HG03097 (cell line): Measurements from ENCODE around the gene LCN12.

ENCODE experiments used
- ATAC-seq: cut with Tn5 transposase; IDR thresholded peaks from one replicate; pipeline ENCODE4 v1.9.1; 2021; ENCODE audit not compliant: unreplicated experiment, low FRiP score

LCN12 gene

DNA sequence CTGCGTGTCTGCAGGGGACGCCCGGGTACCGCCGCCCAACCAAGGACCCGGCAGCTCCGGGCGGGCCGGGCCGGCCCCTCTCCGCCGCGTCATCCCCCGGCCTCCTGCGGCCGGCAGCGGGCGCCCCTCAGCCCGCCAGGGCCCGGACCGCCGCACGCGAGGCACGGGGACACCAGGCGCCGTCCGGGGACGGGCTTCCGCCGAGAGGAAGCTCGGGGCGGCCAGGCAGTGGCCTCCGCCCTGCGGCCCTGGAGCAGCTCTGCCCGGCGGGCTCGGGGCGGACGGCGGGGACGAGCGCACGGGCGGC lies 7.9 kb upstream of the LCN12 start:
- peak; percentile 35 for ATAC-seq

DNA sequence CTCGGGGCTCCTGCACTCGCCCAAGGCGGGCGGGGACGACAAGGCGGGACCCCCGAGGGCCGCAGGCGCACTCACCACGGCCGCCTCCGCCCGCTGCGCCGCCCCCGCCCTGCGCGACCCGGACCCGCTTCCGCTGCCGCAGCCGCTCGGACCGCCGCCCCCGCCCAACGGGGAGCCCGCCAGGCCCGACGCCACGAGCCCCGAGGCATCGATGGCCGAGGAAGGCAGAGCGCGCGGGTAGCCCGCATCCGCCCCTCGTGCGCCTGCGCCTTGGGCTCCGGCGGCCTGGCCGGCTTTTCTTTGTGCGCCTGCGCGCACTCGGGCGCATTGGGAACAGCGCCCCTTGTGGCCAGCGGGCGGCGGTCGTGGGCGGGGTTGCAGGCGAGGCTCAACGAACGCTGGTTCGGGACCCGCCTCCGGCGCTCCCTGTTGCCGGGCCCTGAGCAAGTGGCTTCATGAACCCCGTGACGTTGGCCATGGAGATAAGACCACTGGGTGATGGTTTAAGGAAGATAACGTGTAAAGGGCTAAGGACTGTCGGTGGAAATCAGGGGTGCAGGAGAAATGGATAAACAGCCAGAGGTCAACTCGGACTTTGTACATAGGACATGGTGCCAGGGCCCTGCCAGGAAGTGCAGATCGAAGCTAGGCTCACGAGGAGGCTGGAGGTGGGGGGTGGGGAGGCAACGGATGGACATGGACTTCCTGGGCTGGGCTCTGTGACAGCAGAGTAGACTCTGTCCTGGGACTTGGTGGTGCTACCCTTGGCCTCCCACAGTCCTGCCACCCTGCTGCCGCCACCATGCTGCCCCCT lies 7.3 kb upstream of the LCN12 start, which contains the start of the genes C8G and FBXW5:
C8G (plus strand) TSS at position 725 of the 814 bp plus-strand sequence; CDS start at position 803, 78 bp downstream.
FBXW5 (minus strand) TSS at position 220 of the 814 bp plus-strand sequence. CDS start 655 bp downstream, outside the sequence.
- ATAC-seq, result peak; percentile 78

DNA sequence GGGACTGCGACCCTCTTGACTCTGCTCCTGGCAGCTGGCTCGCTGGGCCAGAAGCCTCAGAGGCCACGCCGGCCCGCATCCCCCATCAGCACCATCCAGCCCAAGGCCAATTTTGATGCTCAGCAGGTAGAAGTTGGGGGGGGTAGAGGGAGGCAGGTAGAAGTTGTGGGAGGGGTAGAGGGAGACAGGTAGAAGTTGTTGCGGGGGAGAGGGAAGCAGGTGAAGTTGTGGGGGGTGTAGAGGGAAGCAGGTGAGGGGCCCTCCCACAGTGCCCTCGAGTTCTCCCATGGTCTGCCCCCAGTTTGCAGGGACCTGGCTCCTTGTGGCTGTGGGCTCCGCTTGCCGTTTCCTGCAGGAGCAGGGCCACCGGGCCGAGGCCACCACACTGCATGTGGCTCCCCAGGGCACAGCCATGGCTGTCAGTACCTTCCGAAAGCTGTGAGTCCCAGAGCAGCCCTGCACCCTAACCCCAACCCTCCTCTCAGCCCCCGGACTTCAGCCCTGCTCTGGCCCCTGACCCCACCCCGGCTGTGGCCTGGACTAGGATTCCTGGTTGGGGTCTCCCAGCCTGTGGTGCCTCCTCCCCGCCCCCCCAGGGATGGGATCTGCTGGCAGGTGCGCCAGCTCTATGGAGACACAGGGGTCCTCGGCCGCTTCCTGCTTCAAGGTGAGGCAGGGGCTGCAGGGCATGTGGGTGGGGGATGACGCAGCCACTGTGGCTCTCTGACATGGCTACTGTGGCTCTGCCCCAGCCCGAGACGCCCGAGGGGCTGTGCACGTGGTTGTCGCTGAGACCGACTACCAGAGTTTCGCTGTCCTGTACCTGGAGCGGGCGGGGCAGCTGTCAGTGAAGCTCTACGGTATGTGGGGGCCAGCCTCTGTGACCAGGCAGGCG lies 6.5 kb upstream of the LCN12 start:
- no peak for ATAC-seq

DNA sequence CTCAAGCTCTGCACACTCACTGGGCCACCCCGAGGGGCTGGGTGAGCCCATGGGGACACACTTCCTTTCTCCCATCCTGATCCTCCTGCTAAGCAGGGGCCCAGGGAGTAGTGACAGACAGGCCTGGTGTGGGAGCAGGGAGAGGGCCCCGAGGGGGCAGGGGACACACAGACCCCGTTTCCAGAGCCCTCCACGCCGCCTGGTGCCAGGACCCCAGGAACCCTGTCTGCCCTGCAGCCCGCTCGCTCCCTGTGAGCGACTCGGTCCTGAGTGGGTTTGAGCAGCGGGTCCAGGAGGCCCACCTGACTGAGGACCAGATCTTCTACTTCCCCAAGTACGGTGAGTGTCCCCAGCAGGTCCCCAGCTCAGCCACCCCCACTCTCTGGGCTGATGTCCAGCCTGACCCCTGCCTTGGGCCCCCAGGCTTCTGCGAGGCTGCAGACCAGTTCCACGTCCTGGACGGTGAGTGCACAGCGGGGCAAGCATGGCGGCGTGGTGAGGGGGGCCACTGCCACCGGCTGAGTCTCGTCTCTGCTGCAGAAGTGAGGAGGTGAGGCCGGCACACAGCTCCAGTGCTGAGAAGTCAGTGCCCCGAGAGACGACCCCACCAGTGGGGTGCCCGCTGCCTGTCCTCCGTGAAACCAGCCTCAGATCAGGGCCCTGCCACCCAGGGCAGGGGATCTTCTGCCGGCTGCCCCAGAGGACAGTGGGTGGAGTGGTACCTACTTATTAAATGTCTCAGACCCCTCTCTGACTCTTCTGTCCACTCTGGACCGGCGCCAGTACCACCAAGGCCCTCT lies 5.6 kb upstream of the LCN12 start:
- no peak for ATAC-seq

DNA sequence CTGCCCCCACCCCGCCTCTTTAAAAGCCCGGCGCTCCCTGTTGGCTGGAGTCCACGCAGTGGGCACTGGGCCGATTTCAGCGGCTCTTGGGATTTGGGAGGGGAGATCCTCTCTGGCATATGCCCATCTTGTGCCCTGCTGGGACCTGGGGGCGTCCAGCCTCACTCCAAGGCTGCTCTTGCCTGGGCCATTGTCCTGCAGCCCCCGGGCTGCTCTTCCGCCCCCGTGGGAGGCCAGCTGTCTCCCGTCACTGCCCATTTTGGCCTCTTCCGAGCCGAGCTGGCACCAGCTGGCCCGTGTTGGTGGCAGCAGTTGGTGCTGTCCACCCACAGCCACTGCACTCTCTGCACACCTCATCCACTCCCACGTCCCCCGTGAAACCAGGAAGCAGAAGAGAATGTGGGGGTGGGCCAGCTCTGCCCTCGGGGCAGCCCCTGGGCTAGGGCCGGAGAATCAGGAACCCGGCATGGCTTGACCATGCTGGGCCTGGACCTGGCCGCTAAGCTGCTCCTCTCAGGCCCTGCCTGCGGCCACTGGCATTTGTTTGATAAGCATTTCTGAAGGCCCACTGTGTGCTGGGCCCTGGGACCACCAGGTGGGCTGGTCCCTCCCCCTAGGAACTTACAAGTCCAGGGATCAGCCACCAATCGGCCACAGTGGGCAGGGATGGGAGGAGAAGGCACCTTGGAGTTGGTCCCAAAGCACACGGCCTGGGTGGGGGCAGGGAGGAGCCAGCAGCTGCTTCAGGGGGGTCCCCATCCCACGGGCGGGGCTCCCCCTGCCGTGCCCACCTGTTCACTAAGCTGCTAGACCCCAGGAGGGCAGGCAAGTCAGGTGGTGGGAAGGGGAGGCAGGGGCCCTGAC lies 4.8 kb upstream of the LCN12 start:
- no peak for ATAC-seq

DNA sequence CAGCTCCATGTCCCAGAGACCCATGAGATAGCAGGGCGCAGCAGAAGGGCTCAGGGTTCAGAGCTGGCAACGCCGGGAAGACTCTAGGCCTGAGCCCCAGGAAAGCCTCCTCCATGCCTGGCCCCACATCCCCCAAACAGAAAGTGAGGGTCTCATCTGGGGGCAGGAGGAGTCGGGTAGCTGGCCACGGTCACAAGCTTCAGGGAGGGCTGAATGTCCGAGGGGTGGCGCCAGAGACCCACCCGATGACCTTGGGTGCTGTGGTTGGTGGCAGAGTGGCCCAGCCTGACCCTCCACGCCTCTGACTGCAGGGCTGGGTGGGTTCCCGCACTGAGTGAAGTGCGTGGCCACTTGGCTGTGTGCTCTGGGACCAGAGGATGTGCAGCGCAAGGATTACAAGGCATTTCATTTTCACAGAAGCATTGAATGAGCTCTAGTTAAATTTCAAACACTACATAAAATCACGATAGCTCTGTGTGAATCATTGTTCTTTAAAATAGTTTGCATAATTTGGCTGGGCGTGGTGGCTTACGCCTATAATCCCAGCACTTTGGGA lies 4.0 kb upstream of the LCN12 start:
- no peak for ATAC-seq

DNA sequence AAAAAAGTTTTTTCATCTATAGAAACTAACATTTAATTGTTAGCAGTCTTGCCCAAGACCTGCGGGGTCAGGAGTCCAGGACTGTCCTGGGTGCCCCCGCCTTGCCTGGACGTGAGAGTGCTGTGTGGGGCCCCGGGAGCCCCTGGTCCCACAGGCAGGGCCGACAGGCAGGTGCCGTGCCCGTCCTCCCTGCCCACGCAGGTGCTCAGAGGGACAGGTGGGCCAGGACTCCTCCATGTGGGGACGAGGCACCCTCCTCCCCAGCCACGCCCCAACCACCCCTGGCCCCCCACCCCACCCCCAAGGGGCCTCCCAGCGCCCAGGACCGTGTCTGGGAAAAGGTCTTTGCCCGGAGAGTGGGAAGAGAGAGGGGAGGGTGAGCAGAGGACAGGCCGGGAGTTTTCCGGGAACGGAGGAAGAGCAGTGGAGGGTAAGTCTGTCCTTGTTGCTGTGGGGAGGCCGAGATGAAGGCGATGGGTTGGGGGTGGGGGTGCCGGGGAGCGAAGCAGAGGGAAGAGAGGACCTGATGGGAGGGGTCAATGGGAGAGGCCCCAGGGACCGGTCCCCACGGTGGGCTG lies 2.7 kb upstream of the LCN12 start:
- ATAC-seq, result no peak

DNA sequence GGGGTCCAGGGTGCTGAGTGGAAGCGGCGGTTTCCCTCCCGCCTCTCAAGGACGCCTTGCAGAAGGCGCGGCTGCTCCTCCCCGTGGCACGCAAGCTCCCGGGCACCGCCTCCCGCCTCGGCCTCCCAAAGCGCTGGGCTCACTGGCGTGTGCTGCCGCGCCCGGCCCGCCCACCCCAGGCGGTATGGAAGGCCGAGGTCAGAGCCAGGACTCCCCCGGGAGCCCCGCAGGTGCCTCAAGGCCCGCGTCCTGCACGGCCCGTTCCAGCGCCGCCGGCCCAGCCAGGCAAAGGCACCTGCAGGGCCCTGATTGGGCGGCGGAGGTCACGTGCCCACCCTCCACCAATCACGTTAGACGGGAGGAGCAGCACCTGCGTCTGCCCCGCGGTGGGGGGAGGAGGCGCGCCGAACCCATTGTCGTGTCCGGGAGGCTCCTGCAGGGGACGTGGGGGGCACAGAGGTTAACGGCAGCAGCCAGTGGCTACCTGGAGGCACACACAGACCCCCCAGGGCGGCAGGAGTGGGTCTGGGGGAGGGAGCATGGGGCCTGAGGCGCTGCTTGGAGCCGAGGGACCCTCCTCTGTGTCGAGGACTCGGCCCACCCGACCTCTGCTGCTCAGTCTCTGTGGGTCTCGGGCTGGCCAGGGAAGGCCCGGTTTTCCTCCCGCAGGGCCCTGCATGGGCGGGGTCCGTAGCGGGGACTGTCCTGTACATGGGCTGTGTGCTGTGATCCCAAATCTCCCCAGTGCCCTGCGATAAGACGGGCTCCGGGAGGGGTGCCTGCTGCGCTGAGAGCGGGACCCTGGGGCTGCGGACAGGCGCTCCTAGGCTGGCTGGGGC lies 2.0 kb upstream of the LCN12 start:
- ATAC-seq, result peak; percentile 74

DNA sequence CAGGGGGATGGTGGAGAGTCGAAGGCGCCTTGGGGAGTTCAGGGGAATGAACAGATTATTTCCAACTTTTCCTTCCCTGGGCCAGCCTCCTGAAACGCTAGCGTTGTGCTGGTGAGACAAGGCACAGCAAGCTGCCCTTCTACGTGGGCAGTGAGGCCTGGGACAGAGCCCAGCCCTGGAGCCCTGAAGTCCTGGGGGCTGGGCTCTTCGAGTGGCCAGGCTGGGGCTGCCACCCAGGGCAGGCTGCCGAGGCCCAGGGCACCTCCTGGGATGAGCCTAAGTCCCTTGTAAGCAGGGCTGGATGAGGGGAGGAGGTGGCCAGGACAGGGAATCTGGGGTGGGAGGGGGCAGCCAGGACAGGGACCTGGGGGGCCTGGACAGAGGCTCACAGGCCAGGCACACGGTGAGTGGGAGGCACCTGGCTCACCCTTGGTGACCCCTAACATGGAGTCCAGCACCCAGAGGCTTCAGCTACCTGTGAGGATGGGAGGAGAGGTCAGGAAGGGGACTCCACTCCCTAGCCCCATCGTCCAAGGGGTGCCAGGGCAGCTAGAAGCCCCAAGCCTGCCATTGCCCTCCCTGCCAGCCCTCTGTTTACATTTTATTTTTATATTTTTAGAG lies 1.3 kb upstream of the LCN12 start:
- ATAC-seq, result no peak

DNA sequence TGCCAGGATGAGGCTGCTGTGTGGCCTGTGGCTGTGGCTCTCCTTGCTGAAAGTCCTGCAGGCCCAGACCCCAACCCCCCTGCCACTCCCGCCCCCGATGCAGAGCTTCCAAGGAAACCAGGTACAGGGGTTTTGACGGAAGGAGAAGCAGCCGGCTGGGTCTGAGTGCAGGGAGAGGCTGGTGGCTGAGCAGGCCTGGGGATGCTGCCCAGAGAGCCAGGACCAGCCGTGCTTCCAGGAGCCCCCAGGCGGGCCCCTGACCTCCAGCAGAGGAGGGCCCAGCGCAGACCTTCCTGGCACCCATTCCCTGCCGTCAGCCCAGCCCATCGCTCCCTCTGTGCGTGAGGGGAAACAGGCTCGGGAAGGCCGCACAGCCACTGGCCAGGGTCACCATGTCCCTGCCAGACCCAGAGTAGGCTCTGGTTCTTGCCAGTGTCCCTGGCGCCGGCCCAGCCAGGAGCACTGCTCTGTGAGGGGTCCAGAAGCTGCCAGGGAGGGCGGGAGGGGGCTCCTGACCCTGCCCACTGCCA lies 313 bp downstream of the LCN12 start:
- ATAC-seq, result no peak

DNA sequence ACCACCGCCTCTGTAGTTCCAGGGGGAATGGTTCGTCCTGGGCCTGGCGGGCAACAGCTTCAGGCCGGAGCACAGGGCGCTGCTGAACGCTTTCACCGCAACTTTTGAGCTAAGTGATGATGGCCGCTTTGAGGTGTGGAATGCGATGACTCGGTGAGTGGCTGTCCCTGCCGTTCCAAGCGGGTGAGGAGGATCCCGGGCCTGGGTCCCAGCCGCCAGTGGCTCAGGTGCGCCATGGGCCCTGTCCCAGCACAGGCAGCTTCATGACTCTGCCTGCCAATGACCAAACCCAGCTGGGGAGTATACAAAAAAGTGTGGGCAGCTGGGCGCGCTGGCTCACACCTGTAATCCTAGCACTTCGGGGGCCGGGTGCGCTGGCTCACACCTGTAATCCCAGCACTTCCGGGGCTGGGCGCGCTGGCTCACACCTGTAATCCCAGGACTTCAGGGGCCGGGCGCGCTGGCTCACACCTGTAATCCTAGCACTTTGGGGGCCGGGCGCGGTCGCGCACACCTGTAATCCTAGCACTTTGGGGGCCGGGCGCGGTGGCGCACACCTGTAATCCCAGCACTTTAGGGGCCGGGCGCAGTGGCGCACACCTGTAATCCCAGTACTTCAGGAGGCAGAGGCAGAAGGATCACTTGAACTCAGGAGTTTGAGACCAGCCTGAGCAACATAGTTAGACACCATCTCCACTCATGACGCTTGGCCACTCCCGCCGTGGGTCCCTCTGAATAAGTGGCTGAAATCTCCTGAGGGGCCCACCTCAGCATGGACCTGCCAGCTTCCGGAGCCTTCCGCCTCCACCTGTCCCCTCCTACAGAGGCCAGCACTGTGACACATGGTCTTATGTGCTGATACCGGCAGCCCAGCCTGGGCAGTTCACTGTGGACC lies 1.1 kb downstream of the LCN12 start:
- no peak for ATAC-seq

DNA sequence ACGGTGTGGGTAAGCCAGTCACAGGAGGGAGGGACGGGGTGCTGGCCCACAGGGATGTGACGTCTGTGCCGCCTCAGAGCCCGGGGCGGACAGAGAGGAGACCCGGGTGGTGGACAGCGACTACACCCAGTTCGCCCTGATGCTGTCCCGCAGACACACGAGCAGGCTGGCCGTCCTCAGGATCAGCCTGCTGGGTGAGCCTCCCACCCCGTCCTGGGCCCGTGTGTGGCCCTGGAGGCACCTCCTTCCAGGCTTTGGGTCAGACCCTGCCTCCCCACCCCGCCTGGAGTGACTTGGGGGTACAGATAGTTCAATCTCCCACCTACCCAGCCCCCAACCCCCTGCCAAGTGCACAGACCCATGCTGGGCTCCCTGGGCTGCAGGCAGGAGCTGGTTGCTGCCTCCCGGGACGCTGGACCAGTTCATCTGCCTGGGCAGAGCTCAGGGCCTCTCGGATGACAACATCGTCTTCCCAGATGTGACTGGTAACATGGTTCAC lies 1.7 kb downstream of the LCN12 start:
- no peak for ATAC-seq

DNA sequence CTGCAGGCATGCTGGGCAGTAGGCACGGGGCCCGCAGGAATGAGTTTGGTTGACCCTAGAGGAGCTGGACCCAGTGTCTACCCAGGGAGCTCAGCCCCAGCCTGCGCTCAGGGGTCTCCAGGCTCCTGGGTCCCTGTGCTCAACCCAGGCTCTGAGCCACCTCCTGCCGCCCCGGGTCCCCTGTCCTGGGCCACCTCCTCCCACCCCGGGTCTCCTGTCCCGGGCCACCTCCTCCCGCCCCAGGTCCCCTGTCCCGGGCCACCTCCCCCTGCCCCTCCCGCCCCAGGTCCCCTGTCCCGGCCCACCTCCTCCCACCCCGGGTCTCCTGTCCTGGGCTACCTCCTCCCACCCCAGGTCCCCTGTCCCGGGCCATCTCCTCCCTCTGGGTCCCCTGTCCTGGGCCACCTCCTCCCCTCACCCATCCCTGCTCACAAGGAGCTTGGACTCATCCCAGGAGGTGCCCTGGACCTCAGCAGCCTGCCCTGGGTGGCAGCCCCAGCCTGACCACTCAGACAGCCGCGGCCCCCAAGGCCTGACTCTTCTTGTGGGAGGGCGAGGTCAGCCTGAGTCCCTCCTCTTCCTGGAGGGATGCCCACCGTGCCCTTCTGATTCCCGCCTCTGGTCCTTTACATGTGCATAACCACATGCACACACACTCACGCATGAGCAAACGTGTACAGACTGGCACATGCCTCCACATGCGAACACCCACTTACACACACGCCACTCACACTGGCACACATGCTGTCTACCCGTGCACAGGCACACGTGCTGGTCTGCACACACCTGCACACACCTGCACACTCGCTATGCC lies 2.4 kb downstream of the LCN12 start:
- no peak for ATAC-seq

DNA sequence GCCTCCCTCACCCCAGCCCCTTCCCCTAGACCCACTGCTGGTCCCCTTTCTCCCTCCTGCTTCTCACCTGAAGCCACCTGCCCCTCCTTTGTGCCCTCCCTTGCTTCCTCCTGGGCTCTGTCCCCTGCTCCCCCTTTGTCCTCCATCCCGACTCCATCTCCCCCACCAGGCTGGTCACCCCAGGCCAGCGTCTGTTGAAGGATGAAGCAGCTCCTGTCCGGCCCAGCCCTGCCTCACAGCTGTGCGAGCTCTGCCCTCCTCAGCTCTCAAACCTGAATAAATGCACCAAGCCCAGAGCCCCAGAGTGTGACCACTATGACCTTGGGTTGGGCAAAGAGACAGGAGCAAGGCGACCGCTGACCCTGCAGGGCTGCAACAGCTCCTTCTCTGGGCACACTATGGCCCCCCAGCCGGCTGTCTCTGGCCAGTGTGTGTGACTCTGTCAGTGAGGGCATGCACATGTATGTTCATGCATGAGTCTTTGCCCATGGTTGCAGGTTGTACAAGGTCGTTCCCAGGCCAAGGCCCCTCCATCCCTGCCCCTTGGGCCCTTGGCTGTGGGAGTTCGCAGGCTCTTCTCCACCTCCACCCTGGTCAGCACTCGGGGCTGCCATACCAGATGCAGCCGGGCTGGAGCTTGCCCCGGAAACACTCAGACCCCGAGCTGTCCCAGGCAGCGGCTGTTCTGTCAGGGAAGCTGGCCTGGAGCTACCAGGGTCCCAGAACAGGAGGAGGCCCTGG lies 3.3 kb downstream of the LCN12 start:
- ATAC-seq, result no peak

DNA sequence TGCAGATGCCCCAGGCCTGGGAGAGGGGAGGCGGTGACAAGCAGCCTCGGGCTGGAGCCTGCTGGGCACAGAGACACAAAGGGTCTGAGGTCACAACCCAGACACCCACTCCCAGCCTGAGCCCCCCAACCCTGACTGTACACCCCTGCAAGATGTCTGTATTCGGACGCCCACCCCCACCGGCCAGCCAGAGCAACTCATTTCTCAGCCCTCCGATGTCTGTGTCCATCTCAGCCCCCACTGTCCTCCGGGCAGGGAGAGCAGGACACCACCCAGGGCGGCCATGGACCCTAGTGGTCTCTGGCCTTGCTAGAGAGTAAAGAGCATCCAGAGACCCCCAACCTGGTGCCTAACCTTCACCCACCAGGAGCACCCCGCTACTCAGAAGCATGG lies 3.9 kb downstream of the LCN12 start:
- ATAC-seq, result no peak
